Right lobe of liver (tissue), 4 donors: ENCODE data around the gene ATXN3.

Experiments used
- CTCF ChIP-seq, 4 donors: fragments of 200-600 bp in 3 of 4; fragments of 450-650 bp in 1 of 4; IDR thresholded peaks; one replicate each; pipeline versions ENCODE4 v1.5.1 to v1.8.0; 2016 to 2022; ENCODE audit warnings: antibody characterized with exemption in 4 of 4, mild to moderate bottlenecking in 2 of 4
- POLR2A ChIP-seq: fragments of 450-650 bp; IDR thresholded peaks from one replicate; pipeline ENCODE4 v1.6.1; 2017; ENCODE audit warnings: antibody characterized with exemption, mild to moderate bottlenecking
- donor health status: DM: no; HTN: no; CAD: no.
- donor health status: DM: no; HTN: no; CAD: no.
- donor health status: DM: no; HTN: yes; CAD: no.

- TF ChIP-seq CTCF (IDR thresholded peaks at IDR 0.05) (no peak), POLR2A (no peak)
These were observed 16.4 kb upstream of the ATXN3 start for GRCh38 chr14:92122761-92123160.
